Urinary bladder (tissue), 4 donors: Measurements from ENCODE around the gene PTK7. TPM values are rescaled to one million over a fixed set of nuclear protein-coding genes. Genes with fewer than 3 reads are reported as not detected.
"Not testable (repeated sequence)": the region's sequence is repeated elsewhere in the genome, so short reads cannot be mapped to it uniquely, and the experiment has no call there.

ENCODE experiments used
- DNase-seq: peaks from one replicate; pipeline ENCODE4 v3.0.0-alpha.2; 2015; ENCODE audit errors: extremely low spot score
- H3K27ac ChIP-seq: one replicate; pipeline ENCODE4 v1.5.1; 2013; ENCODE audit warnings: low read depth, mild to moderate bottlenecking, moderate library complexity
- H3K36me3 ChIP-seq: one replicate; pipeline ENCODE4 v1.6.1; 2013; ENCODE audit warnings: mild to moderate bottlenecking, moderate library complexity; ENCODE audit not compliant: insufficient read depth
- H3K4me1 ChIP-seq: one replicate; pipeline ENCODE4 v1.6.1; 2013; ENCODE audit warnings: mild to moderate bottlenecking, moderate library complexity; ENCODE audit not compliant: insufficient read depth
- H3K4me3 ChIP-seq: one replicate; pipeline ENCODE4 v1.5.1; 2013; ENCODE audit warnings: low read depth, low read length
- WGBS: extraction: QIAGEN DNeasy Blood & Tissue Kit; methylation state at CpG from one replicate; pipeline ENCODE4 v1.1.7; 2013; 5-methylcytosine and 5-hydroxymethylcytosine counted together
- polyA plus RNA-seq: library from polyadenylated mRNA; stranded (reverse); fragments of 200-250 nt; gene quantifications from one replicate; pipeline ENCODE4 v1.2.3, GENCODE V29; 2013
- total RNA-seq: library from RNA; depleted of rRNA; stranded (reverse); fragments of >200 nt; gene quantifications from one replicate; pipeline ENCODE4 v1.2.3, GENCODE V29; 2014
- donor health status: healthy with polysubstance abuse.
- donor health status: healthy.

The PTK7 gene
- total RNA-seq = 89.6 TPM
- 49.6 TPM for polyA plus RNA-seq

- Histone ChIP-seq H3K4me3 (peak within 1 kb of the TSS; percentile 88), H3K4me1 (no peaks in the 10 kb centered on the region), H3K36me3 (no peaks in the 10 kb centered on the region), H3K27ac (peak within 1 kb of the TSS; percentile 48)
- 2% methylated on average over 59 of the region's 60 CpGs for WGBS
- peak; percentile 74 for DNase-seq
Measured at GRCh38 chr6:43075670-43076463, at the start of gene PTK7. TSS of gene PTK7 (plus strand) at chr6:43076314. CDS start at chr6:43076489, 175 bp downstream.

GRCh38 chr6:43026365-43026764, 49.7 kb upstream of the PTK7 start:
- H3K4me1 ChIP-seq = no peaks in the 10 kb centered on the region
- DNase-seq = no peak
- no peak overlapping the region for H3K4me3 ChIP-seq
- 92% methylated on average over 5 of the region's 5 CpGs for WGBS
- H3K36me3 ChIP-seq = peaks cover 12% of the 10 kb centered on the region
- no peak overlapping the region for H3K27ac ChIP-seq

- 89% methylated on average over 9 of the region's 9 CpGs for WGBS
Measured at GRCh38 chr6:43029120-43029519, 47.0 kb upstream of the PTK7 start.

GRCh38 chr6:43032326-43032725, 43.8 kb upstream of the PTK7 start:
- H3K36me3 ChIP-seq = peaks cover 9% of the 10 kb centered on the region
- no peak overlapping the region for H3K27ac ChIP-seq
- WGBS = 94% methylated on average over 4 of the region's 4 CpGs
- no peak overlapping the region for H3K4me3 ChIP-seq
- no peak for DNase-seq
- no peaks in the 10 kb centered on the region for H3K4me1 ChIP-seq

More at GRCh38 chr6:43029120-43029519, 47.0 kb upstream of the PTK7 start:
- no peak overlapping the region for H3K27ac ChIP-seq
- H3K36me3 ChIP-seq = peaks cover 12% of the 10 kb centered on the region
- no peak for DNase-seq
- H3K4me3 ChIP-seq = no peak overlapping the region
- no peaks in the 10 kb centered on the region for H3K4me1 ChIP-seq

- 90% methylated on average over 2 of the region's 2 CpGs for WGBS
- no peak overlapping the region for H3K27ac ChIP-seq
- peaks cover 3% of the 10 kb centered on the region for H3K36me3 ChIP-seq
- no peak for DNase-seq
- H3K4me1 ChIP-seq = no peaks in the 10 kb centered on the region
- no peak overlapping the region for H3K4me3 ChIP-seq
Measured at GRCh38 chr6:43033496-43034189, 42.5 kb upstream of the PTK7 start.

- no peak for DNase-seq
- no peak overlapping the region for H3K4me3 ChIP-seq
- H3K4me1 ChIP-seq = no peaks in the 10 kb centered on the region
- no peak overlapping the region for H3K27ac ChIP-seq
- peaks cover 2% of the 10 kb centered on the region for H3K36me3 ChIP-seq
- WGBS = 84% methylated on average over 2 of the region's 2 CpGs
Measured at GRCh38 chr6:43034190-43034525, 42.0 kb upstream of the PTK7 start.

GRCh38 chr6:43035495-43036194, 40.5 kb upstream of the PTK7 start:
- Histone ChIP-seq H3K27ac (no peak overlapping the region), H3K36me3 (no peaks in the 10 kb centered on the region), H3K4me3 (no peak overlapping the region)

GRCh38 chr6:43036712-43037111, 39.4 kb upstream of the PTK7 start:
- Histone ChIP-seq H3K4me3 (no peak overlapping the region), H3K36me3 (no peaks in the 10 kb centered on the region), H3K4me1 (no peaks in the 10 kb centered on the region), H3K27ac (no peak overlapping the region)
- no peak for DNase-seq
- 92% methylated on average over 9 of the region's 9 CpGs for WGBS

More at GRCh38 chr6:43035495-43036194, 40.5 kb upstream of the PTK7 start:
- no peaks in the 10 kb centered on the region for H3K4me1 ChIP-seq
- WGBS = 66% methylated on average over 4 of the region's 4 CpGs
- no peak for DNase-seq

GRCh38 chr6:43037197-43037596, 38.9 kb upstream of the PTK7 start:
- DNase-seq = no peak
- H3K4me1 ChIP-seq = no peaks in the 10 kb centered on the region
- H3K27ac ChIP-seq = no peak overlapping the region
- WGBS = 79% methylated on average over 5 of the region's 5 CpGs
- no peaks in the 10 kb centered on the region for H3K36me3 ChIP-seq
- H3K4me3 ChIP-seq = no peak overlapping the region

GRCh38 chr6:43037706-43038105, 38.4 kb upstream of the PTK7 start:
- H3K4me3 ChIP-seq = no peak overlapping the region
- no peak for DNase-seq
- no peaks in the 10 kb centered on the region for H3K4me1 ChIP-seq
- 91% methylated on average over 9 of the region's 9 CpGs for WGBS
- H3K36me3 ChIP-seq = no peaks in the 10 kb centered on the region
- H3K27ac ChIP-seq = no peak overlapping the region

- no peak overlapping the region for H3K27ac ChIP-seq
- WGBS = 81% methylated on average over 9 of the region's 9 CpGs
- no peak overlapping the region for H3K4me3 ChIP-seq
- no peaks in the 10 kb centered on the region for H3K4me1 ChIP-seq
- H3K36me3 ChIP-seq = no peaks in the 10 kb centered on the region
- no peak for DNase-seq
Measured at GRCh38 chr6:43038727-43039126, 37.4 kb upstream of the PTK7 start.

GRCh38 chr6:43040542-43041257, 35.4 kb upstream of the PTK7 start:
- H3K27ac ChIP-seq = no peak overlapping the region
- WGBS = 94% methylated on average over 18 of the region's 18 CpGs
- H3K36me3 ChIP-seq = no peaks in the 10 kb centered on the region
- H3K4me3 ChIP-seq = no peak overlapping the region
- DNase-seq = no peak
- no peaks in the 10 kb centered on the region for H3K4me1 ChIP-seq

GRCh38 chr6:43041475-43041874, 34.6 kb upstream of the PTK7 start:
- not testable (repeated sequence) for DNase-seq, H3K4me1 ChIP-seq, H3K36me3 ChIP-seq, H3K4me3 ChIP-seq, H3K27ac ChIP-seq
- WGBS = 94% methylated on average over 8 of the region's 8 CpGs
